KOPT-K1 (cell line): ENCODE results near the gene GREB1L.

Experiments
- H3K27ac ChIP-seq: fragments of 200-600 bp; sonication (generic); 2 replicates; pipeline ENCODE4 v1.5.1; 2016; ENCODE audit warnings: antibody characterized with exemption, mild to moderate bottlenecking, low read depth, low read length; ENCODE audit not compliant: poor library complexity, severe bottlenecking
- H3K36me3 ChIP-seq: fragments of 200-600 bp; sonication (generic); 2 replicates; pipeline ENCODE4 v1.5.1; 2017; ENCODE audit warnings: antibody characterized with exemption, mild to moderate bottlenecking, low read length, moderate library complexity; ENCODE audit not compliant: insufficient read depth
- H3K9me3 ChIP-seq: fragments of 200-600 bp; sonication (generic); 2 replicates; pipeline ENCODE4 v1.5.1; 2017; ENCODE audit warnings: antibody characterized with exemption, low read length, mild to moderate bottlenecking; ENCODE audit not compliant: insufficient read depth, poor library complexity, severe bottlenecking

GREB1L gene

GRCh38 chr18:21393986-21394385 lies 152.0 kb downstream of the GREB1L start:
- H3K9me3 ChIP-seq = no peaks in the 10 kb centered on the region
- H3K27ac ChIP-seq = no peak overlapping the region
- no peaks in the 10 kb centered on the region for H3K36me3 ChIP-seq

GRCh38 chr18:21398121-21398520 lies 156.1 kb downstream of the GREB1L start:
- no peaks in the 10 kb centered on the region for H3K36me3 ChIP-seq
- H3K9me3 ChIP-seq = no peaks in the 10 kb centered on the region
- no peak overlapping the region for H3K27ac ChIP-seq

- Histone ChIP-seq H3K9me3 (no peaks in the 10 kb centered on the region), H3K27ac (no peak overlapping the region), H3K36me3 (no peaks in the 10 kb centered on the region)
Measured at GRCh38 chr18:21402272-21402671, 160.2 kb downstream of the GREB1L start.

- no peak overlapping the region for H3K27ac ChIP-seq
- H3K9me3 ChIP-seq = no peaks in the 10 kb centered on the region
- H3K36me3 ChIP-seq = no peaks in the 10 kb centered on the region
Measured at GRCh38 chr18:21404426-21404825, 162.4 kb downstream of the GREB1L start.

- no peaks in the 10 kb centered on the region for H3K9me3 ChIP-seq
- H3K36me3 ChIP-seq = no peaks in the 10 kb centered on the region
- no peak overlapping the region for H3K27ac ChIP-seq
Measured at GRCh38 chr18:21406116-21406515, 164.1 kb downstream of the GREB1L start.

GRCh38 chr18:21408681-21409080 lies 166.6 kb downstream of the GREB1L start:
- no peaks in the 10 kb centered on the region for H3K36me3 ChIP-seq
- H3K27ac ChIP-seq = no peak overlapping the region
- no peaks in the 10 kb centered on the region for H3K9me3 ChIP-seq

GRCh38 chr18:21433436-21433835 lies 191.4 kb downstream of the GREB1L start:
- H3K27ac ChIP-seq = no peak overlapping the region
- no peaks in the 10 kb centered on the region for H3K9me3 ChIP-seq
- no peaks in the 10 kb centered on the region for H3K36me3 ChIP-seq

GRCh38 chr18:21439431-21439846 lies 197.4 kb downstream of the GREB1L start:
- Histone ChIP-seq H3K36me3 (no peaks in the 10 kb centered on the region), H3K9me3 (no peaks in the 10 kb centered on the region), H3K27ac (no peak overlapping the region)

- Histone ChIP-seq H3K27ac (no peak overlapping the region), H3K36me3 (no peaks in the 10 kb centered on the region), H3K9me3 (no peaks in the 10 kb centered on the region)
Measured at GRCh38 chr18:21441670-21442069, 199.6 kb downstream of the GREB1L start.

- Histone ChIP-seq H3K9me3 (no peaks in the 10 kb centered on the region), H3K36me3 (no peaks in the 10 kb centered on the region), H3K27ac (no peak overlapping the region)
Measured at GRCh38 chr18:21443776-21444464, 201.9 kb downstream of the GREB1L start.

- no peak overlapping the region for H3K27ac ChIP-seq
- H3K36me3 ChIP-seq = no peaks in the 10 kb centered on the region
- no peaks in the 10 kb centered on the region for H3K9me3 ChIP-seq
Measured at GRCh38 chr18:21444465-21445212, 202.6 kb downstream of the GREB1L start.

- Histone ChIP-seq H3K9me3 (no peaks in the 10 kb centered on the region), H3K36me3 (no peaks in the 10 kb centered on the region), H3K27ac (no peak overlapping the region)
Measured at GRCh38 chr18:21448299-21448698, 206.3 kb downstream of the GREB1L start.

GRCh38 chr18:21449367-21450290 lies 207.6 kb downstream of the GREB1L start:
- no peaks in the 10 kb centered on the region for H3K36me3 ChIP-seq
- no peaks in the 10 kb centered on the region for H3K9me3 ChIP-seq
- no peak overlapping the region for H3K27ac ChIP-seq

- H3K27ac ChIP-seq = no peak overlapping the region
- no peaks in the 10 kb centered on the region for H3K36me3 ChIP-seq
- no peaks in the 10 kb centered on the region for H3K9me3 ChIP-seq
Measured at GRCh38 chr18:21450503-21450902, 208.5 kb downstream of the GREB1L start.

- Histone ChIP-seq H3K27ac (no peak overlapping the region), H3K36me3 (no peaks in the 10 kb centered on the region), H3K9me3 (no peaks in the 10 kb centered on the region)
Measured at GRCh38 chr18:21450913-21451312, 208.9 kb downstream of the GREB1L start.
